MCF 10A (cell line): ENCODE data around the gene RANGAP1. TPM values are rescaled to one million over a fixed set of nuclear protein-coding genes. Genes with fewer than 3 reads are reported as not detected.

Source experiments
- Bru-seq: library from RNA; stranded (reverse); fragments of 400-500 nt; gene quantifications from one replicate; lab custom pipeline; 2021; lab: Mats Ljungman, UMichigan
- BruChase-seq, 2 experiments: library from RNA; stranded (reverse); fragments of 400-500 nt; gene quantifications; one replicate each; lab custom pipeline; 2021; lab: Mats Ljungman, UMichigan
- BruUV-seq: library from RNA; stranded (reverse); fragments of 400-500 nt; replicated peaks from 2 replicates; lab custom pipeline; 2021; lab: Mats Ljungman, UMichigan
- CTCF ChIA-PET: fragments of 300-600 bp; sonication (Branson Sonifier 250); formaldehyde crosslinking; extraction: SDS; loops from one replicate; lab custom pipeline; 2021; ENCODE audit warnings: antibody characterized with exemption, inconsistent platforms; lab: Yijun Ruan, JAX
- POLR2A ChIA-PET: fragments of 300-600, 350-650 bp; sonication (Branson Sonifier 250); formaldehyde crosslinking; extraction: SDS; loops from one replicate; lab custom pipeline; 2020; ENCODE audit warnings: antibody characterized with exemption, inconsistent platforms; lab: Yijun Ruan, JAX
- DNase-seq: peaks from one replicate; pipeline ENCODE4 v3.0.0-alpha.2; 2018; ENCODE audit not compliant: unreplicated experiment
- H3K27ac Mint-ChIP-seq: one replicate; pipeline ENCODE4 v1.8.0; 2022; ENCODE audit warnings: mild to moderate bottlenecking, low read depth, mixed read lengths; ENCODE audit not compliant: unreplicated experiment
- H3K27me3 Mint-ChIP-seq: one replicate; pipeline ENCODE4 v1.8.0; 2022; ENCODE audit warnings: mixed read lengths; ENCODE audit not compliant: insufficient read depth, unreplicated experiment
- H3K36me3 Mint-ChIP-seq: one replicate; pipeline ENCODE4 v1.8.0; 2022; ENCODE audit warnings: mild to moderate bottlenecking, moderate library complexity, mixed read lengths; ENCODE audit not compliant: insufficient read depth, unreplicated experiment
- H3K4me1 Mint-ChIP-seq: one replicate; pipeline ENCODE4 v1.8.0; 2022; ENCODE audit warnings: mixed read lengths; ENCODE audit not compliant: insufficient read depth, unreplicated experiment
- H3K4me3 Mint-ChIP-seq: one replicate; pipeline ENCODE4 v1.8.0; 2022; ENCODE audit warnings: mild to moderate bottlenecking, moderate library complexity, mixed read lengths; ENCODE audit not compliant: unreplicated experiment
- H3K9me3 Mint-ChIP-seq: one replicate; pipeline ENCODE4 v1.8.0; 2022; ENCODE audit warnings: mixed read lengths; ENCODE audit not compliant: unreplicated experiment
- intact Hi-C: fragments of 100-400 bp; cut with micrococcal nuclease; formaldehyde crosslinking; loops from 2 replicates; pipeline ENCODE4 v1.14.1; 2022
- long read RNA-seq: library from polyadenylated mRNA; stranded (forward); transcript quantifications from one replicate; pipeline ENCODE4 v2.0.0, GENCODE V29; 2022
- total RNA-seq: library from RNA; stranded (reverse); gene quantifications from 2 replicates; pipeline ENCODE4 v1.2.3, GENCODE V29; 2022
- TF ChIP-seq, protein P1 (sequence below): fragments of 200-600 bp; IDR thresholded peaks from one replicate; pipeline ENCODE4 v1.8.0; 2022; ENCODE audit warnings: antibody characterized with exemption, mild to moderate bottlenecking; ENCODE audit not compliant: unreplicated experiment

Gene RANGAP1, protein sequence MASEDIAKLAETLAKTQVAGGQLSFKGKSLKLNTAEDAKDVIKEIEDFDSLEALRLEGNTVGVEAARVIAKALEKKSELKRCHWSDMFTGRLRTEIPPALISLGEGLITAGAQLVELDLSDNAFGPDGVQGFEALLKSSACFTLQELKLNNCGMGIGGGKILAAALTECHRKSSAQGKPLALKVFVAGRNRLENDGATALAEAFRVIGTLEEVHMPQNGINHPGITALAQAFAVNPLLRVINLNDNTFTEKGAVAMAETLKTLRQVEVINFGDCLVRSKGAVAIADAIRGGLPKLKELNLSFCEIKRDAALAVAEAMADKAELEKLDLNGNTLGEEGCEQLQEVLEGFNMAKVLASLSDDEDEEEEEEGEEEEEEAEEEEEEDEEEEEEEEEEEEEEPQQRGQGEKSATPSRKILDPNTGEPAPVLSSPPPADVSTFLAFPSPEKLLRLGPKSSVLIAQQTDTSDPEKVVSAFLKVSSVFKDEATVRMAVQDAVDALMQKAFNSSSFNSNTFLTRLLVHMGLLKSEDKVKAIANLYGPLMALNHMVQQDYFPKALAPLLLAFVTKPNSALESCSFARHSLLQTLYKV
- total RNA-seq, result 84.7 and 117 TPM in 2 replicates
- Bru-seq, nascent RNA, result percentile 70 among the genes with signal in this experiment
- percentile 74 among the genes with signal in this experiment for BruChase-seq, experiment 1, labeled RNA remaining after a 6-hour chase
- BruChase-seq, experiment 2, labeled RNA remaining after a 2-hour chase, result percentile 77 among the genes with signal in this experiment
- long read RNA-seq, full-length matches to known transcripts, result 97 of 204 reads
- long read RNA-seq, partial matches to known transcripts, result 36 of 204 reads
- long read RNA-seq, other reads (novel, unspliced or antisense), result 71 of 204 reads

DNA sequence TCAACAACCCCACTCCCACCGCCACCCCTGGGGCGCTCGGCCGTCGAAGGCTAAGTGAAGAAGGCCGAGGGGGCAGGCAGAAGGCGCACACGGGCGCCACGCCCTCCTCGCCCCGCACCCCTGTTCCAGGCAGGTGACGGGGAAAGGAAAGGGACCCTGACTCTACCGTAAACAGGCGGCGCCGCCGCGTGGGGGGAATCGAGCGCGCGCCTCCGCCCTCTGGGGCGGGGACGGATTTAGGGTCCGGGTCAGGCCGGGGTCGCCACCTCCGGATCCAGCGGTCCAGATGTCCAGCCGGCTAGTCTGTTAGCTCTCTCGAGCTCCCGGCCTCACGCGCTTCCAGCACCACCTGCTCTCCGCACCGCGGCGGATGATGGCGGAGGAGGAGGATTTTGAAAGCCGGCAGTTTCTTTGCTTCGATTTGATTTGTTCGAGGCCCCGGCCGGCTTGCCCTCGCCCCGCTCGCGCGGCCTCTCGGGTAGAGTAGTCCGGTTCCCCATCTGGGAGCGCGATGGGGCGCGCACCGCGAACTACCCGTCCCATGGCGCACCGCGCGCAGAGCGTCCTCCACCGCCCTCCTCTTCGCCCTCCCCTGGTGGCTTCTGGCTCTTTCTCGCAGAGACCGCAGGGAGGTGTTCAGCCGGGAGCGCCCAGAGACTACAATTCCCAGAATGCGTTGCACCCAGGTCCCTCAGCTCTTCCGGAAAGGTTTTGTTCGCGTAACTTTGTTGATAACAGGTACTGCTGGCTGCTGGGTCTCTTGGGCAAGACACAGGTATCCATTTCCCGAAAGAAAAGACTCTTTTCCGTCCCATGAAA, at the start of gene RANGAP1:
Gene RANGAP1, minus strand, starts transcription at position 368 of the 819 bp plus-strand sequence. CDS start 5,143 bp downstream, outside the sequence.
- H3K36me3 Mint-ChIP-seq, result peaks cover 47% of the 10 kb centered on the region
- TF ChIP-seq, protein P1, sequence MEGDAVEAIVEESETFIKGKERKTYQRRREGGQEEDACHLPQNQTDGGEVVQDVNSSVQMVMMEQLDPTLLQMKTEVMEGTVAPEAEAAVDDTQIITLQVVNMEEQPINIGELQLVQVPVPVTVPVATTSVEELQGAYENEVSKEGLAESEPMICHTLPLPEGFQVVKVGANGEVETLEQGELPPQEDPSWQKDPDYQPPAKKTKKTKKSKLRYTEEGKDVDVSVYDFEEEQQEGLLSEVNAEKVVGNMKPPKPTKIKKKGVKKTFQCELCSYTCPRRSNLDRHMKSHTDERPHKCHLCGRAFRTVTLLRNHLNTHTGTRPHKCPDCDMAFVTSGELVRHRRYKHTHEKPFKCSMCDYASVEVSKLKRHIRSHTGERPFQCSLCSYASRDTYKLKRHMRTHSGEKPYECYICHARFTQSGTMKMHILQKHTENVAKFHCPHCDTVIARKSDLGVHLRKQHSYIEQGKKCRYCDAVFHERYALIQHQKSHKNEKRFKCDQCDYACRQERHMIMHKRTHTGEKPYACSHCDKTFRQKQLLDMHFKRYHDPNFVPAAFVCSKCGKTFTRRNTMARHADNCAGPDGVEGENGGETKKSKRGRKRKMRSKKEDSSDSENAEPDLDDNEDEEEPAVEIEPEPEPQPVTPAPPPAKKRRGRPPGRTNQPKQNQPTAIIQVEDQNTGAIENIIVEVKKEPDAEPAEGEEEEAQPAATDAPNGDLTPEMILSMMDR, result no peak
- H3K27ac Mint-ChIP-seq, result peak within 1 kb of the TSS; percentile 85
- H3K4me1 Mint-ChIP-seq, result peaks cover 29% of the 10 kb centered on the region
- no peaks in the 10 kb centered on the region for H3K9me3 Mint-ChIP-seq
- intact Hi-C loops, result loop anchor here (10.0 kb wide), 1 partner anchor 99 kb away; the partner anchor contains the start of gene TEF
- DNase-seq, result peak; percentile 99
- H3K4me3 Mint-ChIP-seq, result peak within 1 kb of the TSS; percentile 80
- ChIA-PET POLR2A (interaction anchor here (0.5 to 6.1 kb wide), 42 partner anchors 8 to 1758 kb away, joined by 3 to 88 read pairs (median 4); partner anchors contain the start of genes ACO2, PHF5A, RBX1 and ST13), CTCF (interaction anchor here (0.9 to 1.0 kb wide), 2 partner anchors 12 to 231 kb away, joined by 3 to 5 read pairs; no protein-coding TSS in a partner anchor)
- no peaks in the 10 kb centered on the region for H3K27me3 Mint-ChIP-seq
- BruUV-seq, result no TSS peak

DNA sequence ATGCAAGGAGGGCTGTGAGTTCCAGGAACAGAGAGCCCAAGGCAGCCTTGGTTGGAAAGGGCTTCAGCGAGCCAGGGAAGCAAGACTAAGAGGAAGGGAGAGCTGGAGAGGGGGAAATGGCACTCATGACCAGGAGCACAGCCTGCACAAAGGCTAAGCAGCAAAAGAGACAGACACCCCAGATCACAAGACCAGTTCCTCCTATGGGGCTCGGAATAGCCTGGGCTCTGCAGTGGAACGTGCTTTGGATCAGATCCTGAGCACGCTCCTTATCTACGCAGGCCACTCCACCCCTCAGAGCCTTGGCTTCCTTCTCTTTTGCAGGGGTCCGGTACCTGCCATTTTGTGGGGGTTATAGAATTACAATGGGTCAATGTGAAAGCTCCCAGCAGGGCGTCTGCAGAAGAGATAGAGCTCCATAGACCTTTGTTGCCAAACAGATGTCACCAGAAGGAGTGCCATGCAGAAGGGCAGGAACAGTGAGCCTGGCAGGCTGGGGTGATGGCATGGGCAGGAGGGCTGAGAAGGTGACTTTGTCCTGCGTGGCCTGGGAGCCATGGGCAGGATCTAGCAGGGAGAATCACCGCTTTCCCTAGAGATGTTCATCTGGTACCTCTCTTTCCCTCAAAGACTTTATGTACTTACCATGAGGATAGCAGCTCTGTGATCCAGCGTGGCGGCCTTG, 49.1 kb upstream of the RANGAP1 start:
- no peaks in the 10 kb centered on the region for H3K27me3 Mint-ChIP-seq

DNA sequence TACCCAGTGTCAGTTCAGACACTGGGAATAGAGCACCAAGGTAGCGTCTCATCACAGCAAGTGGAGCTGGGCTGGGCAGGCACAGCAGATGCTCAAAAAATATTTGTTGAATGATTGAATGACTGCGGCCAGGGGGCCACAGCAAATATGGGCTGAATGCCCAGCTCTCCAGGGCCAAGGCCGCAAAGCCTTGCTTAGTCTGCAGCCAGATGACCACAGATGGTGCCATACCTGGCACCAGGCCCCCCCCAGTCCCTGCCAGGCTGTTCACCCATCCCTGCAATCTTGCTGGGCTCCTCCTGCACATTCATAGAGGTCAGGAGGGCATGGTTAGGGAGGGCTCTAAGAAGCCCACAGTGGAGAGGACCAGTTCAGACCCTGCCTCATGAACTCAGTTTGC, 48.2 kb upstream of the RANGAP1 start:
- H3K4me3 Mint-ChIP-seq, result no peak overlapping the region
- H3K4me1 Mint-ChIP-seq, result no peaks in the 10 kb centered on the region
- no TSS peak for BruUV-seq
- TF ChIP-seq, protein P1, result no peak
- intact Hi-C loops, result no loop called here
- ChIA-PET POLR2A (interaction anchor here (1.5 kb wide), 1 partner anchor 48 kb away, joined by 4 read pairs; no protein-coding TSS in a partner anchor), CTCF (no interaction called here)
- DNase-seq, result no peak
- H3K36me3 Mint-ChIP-seq, result peaks cover 64% of the 10 kb centered on the region
- no peak overlapping the region for H3K27ac Mint-ChIP-seq
- no peaks in the 10 kb centered on the region for H3K9me3 Mint-ChIP-seq
- H3K27me3 Mint-ChIP-seq, result no peaks in the 10 kb centered on the region

More for the DNA sequence above, 49.1 kb upstream of the RANGAP1 start:
- H3K36me3 Mint-ChIP-seq, result peaks cover 58% of the 10 kb centered on the region
- CTCF ChIA-PET, result no interaction called here
- H3K4me3 Mint-ChIP-seq, result no peak overlapping the region
- no peaks in the 10 kb centered on the region for H3K9me3 Mint-ChIP-seq
- POLR2A ChIA-PET, result no interaction called here
- no TSS peak for BruUV-seq
- DNase-seq, result no peak
- intact Hi-C loops, result no loop called here
- no peaks in the 10 kb centered on the region for H3K4me1 Mint-ChIP-seq
- TF ChIP-seq, protein P1, result no peak
- H3K27ac Mint-ChIP-seq, result no peak overlapping the region
